ENCODE results near the gene TBC1D10A.

DNA sequence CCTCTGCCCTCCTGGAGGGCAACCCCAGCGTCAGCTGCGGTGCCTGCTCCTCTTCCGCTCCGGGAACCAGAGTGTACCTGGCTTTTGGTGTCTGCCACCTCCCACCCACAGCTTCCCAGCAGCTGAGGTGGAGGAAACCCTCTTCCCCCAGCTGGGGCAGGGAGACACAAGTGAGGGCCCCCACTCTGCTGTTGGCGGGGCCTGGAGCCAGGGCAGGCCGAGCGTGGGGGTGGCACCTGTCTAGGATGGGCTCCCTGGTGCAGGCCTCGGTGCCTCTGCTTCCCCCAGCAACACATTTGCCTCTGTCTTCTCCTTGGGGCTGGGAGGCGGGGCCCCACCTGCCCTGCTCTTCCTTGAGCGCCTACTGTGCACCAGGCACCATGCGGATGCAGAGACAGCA, 66.5 kb downstream of the TBC1D10A start:
- TF ChIP-seq CTCF (IDR thresholded peaks at IDR 0.05) = no peak
- TF ChIP-seq POLR2A (IDR thresholded peaks at IDR 0.05) = no peak
